A673 (cell line): Measurements from ENCODE around the gene ABCD1. TPM values are rescaled to one million over a fixed set of nuclear protein-coding genes. Genes with fewer than 3 reads are reported as not detected.

Source experiments
- BruUV-seq: library from RNA; stranded (reverse); fragments of 400-500 nt; replicated peaks from 2 replicates; lab custom pipeline; 2021; lab: Mats Ljungman, UMichigan
- CTCF ChIA-PET: fragments of 300-600 bp; sonication (Branson Sonifier 250); formaldehyde crosslinking; loops from one replicate; lab custom pipeline; 2022; ENCODE audit warnings: antibody characterized with exemption; lab: Charles Lee
- POLR2A ChIA-PET: fragments of 300-600 bp; sonication (Branson Sonifier 250); formaldehyde crosslinking; loops from one replicate; lab custom pipeline; 2022; ENCODE audit warnings: antibody characterized with exemption; ENCODE audit not compliant: low non-redundant PET; lab: Charles Lee
- DNase-seq: peaks from one replicate; pipeline ENCODE4 v3.0.0-alpha.2; 2015; ENCODE audit warnings: low spot score
- H3K27ac ChIP-seq: fragments of 200-600 bp; sonication (generic); 2 replicates; pipeline ENCODE4 v1.5.1; 2016; ENCODE audit warnings: mixed run types, low read depth, mild to moderate bottlenecking, mixed read lengths, antibody characterized with exemption, low read length; ENCODE audit not compliant: poor library complexity, severe bottlenecking
- H3K27me3 ChIP-seq: fragments of 200-600 bp; sonication (generic); replicated peaks from 2 replicates; pipeline ENCODE4 v1.6.1; 2017; ENCODE audit warnings: mixed run types, low read depth, mild to moderate bottlenecking, mixed read lengths, antibody characterized with exemption, low read length; ENCODE audit not compliant: insufficient read depth, poor library complexity
- H3K36me3 ChIP-seq: fragments of 200-600 bp; sonication (generic); 2 replicates; pipeline ENCODE4 v1.6.1; 2016; ENCODE audit warnings: mixed run types, mild to moderate bottlenecking, mixed read lengths, antibody characterized with exemption, low read length; ENCODE audit not compliant: insufficient read depth, poor library complexity, severe bottlenecking
- H3K4me1 ChIP-seq: fragments of 200-600 bp; sonication (generic); 2 replicates; pipeline ENCODE4 v1.6.1; 2017; ENCODE audit warnings: mixed run types, mild to moderate bottlenecking, mixed read lengths, antibody characterized with exemption, low read length; ENCODE audit not compliant: insufficient read depth, poor library complexity, severe bottlenecking
- H3K4me3 ChIP-seq: fragments of 200-600 bp; sonication (generic); 2 replicates; pipeline ENCODE4 v1.5.1; 2016; ENCODE audit warnings: low read depth, mixed run types, mild to moderate bottlenecking, mixed read lengths, low read length; ENCODE audit not compliant: poor library complexity, severe bottlenecking
- H3K9me3 ChIP-seq: fragments of 200-600 bp; sonication (generic); 2 replicates; pipeline ENCODE4 v1.6.1; 2016; ENCODE audit warnings: mixed run types, low read depth, mild to moderate bottlenecking, mixed read lengths, antibody characterized with exemption, low read length; ENCODE audit not compliant: poor library complexity, severe bottlenecking
- EZH2 ChIP-seq: fragments of 200-600 bp; sonication (generic); IDR thresholded peaks from 2 replicates; pipeline ENCODE4 v1.6.1; 2017; ENCODE audit warnings: borderline replicate concordance, low read depth, mild to moderate bottlenecking, mixed read lengths, antibody characterized with exemption, low read length; ENCODE audit not compliant: poor library complexity, severe bottlenecking
- intact Hi-C: fragments of 100-400 bp; cut with micrococcal nuclease; formaldehyde crosslinking; loops from one replicate; pipeline ENCODE4 v1.10.0; 2022; ENCODE audit not compliant: unreplicated experiment
- total RNA-seq: library from RNA; stranded (reverse); gene quantifications from 2 replicates; pipeline ENCODE4 v1.2.3, GENCODE V29; 2021
- TF ChIP-seq, protein P1 (sequence below): fragments of 300-800, 200-600 bp; sonication (generic); conservative IDR thresholded peaks from 2 replicates; pipeline ENCODE4 v1.5.1; 2017; ENCODE audit warnings: low read depth, mild to moderate bottlenecking, antibody characterized with exemption, low read length, moderate library complexity, mixed read lengths

Gene ABCD1
- total RNA-seq, 1 experiment from 2014 or later, result 7.8 TPM

DNA sequence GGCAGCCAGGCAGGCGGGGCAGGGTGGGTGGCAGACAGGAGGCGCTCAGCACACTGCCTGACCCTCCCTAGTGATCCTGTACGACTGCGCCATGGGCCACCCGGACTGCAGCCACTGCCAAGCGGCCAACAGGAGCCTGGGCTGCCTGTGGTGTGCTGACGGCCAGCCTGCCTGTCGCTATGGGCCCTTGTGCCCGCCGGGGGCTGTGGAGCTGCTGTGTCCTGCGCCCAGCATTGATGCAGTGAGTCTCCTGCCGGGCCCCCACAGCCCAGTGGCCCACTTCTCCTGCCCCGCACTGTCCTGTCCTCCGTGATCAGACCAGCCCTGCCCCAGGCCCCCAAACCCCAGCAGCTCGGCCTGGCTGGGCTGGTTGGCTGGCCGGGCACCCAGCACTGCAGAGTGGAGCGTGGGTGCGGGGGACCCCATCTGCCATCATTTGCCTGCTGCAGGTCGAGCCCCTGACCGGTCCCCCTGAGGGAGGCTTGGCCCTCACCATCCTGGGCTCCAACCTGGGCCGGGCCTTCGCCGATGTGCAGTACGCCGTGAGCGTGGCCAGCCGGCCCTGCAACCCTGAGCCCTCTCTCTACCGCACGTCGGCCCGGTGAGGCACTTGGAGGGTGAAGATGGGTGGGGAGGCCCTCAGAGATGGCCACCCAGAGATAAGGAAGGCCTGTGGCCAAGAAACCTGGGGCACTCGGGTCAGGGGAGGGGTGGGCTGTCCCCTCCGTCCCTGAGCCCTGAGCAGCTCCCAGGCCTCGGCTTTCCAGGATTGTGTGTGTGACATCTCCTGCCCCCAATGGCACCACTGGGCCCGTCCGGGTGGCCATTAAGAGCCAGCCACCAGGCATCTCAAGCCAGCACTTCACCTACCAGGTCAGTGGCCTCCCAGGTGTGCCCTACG, 47.0 kb downstream of the ABCD1 start:
- POLR2A ChIA-PET, result interaction anchor here (0.6 kb wide), 1 partner anchor 175 kb away, joined by 4 read pairs; no protein-coding TSS in a partner anchor
- intact Hi-C loops, result no loop called here

DNA sequence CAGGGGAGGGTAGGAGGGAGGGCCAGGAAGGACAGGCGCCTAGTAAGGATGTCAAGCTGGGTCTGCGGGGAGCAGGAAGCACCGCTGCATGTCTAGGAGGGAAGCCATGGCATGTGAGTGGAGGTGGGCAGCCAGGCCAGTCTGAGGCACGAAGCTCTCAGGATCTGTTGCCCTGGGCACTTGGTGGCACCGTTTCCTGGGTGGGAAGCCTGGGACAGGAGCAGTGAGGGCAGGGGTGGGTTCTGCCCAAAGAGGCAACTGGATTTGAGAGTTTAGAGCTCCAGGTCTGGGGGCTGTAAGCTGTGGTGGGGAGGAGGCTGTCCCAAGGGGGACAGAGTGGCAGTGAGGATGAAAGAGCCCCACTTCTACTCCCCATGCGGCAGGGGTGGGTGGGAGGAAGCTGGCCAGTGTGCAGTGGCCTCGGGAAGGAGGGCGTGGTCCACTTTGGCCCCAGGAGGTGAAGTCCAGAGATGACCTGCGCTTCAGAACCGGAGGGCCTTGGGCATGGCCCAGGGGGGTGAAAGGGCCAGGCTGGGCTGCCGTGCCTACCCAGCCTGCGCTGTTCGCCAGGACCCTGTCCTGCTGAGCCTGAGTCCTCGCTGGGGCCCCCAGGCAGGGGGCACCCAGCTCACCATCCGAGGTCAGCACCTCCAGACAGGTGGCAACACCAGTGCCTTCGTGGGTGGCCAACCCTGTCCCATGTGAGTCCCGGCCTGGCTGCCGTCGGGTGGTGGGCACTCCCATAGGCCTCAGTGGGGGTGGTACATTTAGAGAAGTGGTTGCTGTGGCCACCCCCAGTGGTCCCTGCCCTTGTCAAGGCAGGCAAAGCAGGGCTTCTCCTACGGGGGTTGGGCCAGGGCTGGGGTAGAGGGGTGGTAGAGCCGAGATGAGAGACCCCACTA, 47.9 kb downstream of the ABCD1 start:
- Histone ChIP-seq H3K27ac (no peak overlapping the region), H3K9me3 (no peaks in the 10 kb centered on the region), H3K4me3 (no peak overlapping the region), H3K27me3 (no peaks in the 10 kb centered on the region), H3K4me1 (no peaks in the 10 kb centered on the region), H3K36me3 (no peaks in the 10 kb centered on the region)
- no peak for TF ChIP-seq EZH2
- TF ChIP-seq, protein P1, sequence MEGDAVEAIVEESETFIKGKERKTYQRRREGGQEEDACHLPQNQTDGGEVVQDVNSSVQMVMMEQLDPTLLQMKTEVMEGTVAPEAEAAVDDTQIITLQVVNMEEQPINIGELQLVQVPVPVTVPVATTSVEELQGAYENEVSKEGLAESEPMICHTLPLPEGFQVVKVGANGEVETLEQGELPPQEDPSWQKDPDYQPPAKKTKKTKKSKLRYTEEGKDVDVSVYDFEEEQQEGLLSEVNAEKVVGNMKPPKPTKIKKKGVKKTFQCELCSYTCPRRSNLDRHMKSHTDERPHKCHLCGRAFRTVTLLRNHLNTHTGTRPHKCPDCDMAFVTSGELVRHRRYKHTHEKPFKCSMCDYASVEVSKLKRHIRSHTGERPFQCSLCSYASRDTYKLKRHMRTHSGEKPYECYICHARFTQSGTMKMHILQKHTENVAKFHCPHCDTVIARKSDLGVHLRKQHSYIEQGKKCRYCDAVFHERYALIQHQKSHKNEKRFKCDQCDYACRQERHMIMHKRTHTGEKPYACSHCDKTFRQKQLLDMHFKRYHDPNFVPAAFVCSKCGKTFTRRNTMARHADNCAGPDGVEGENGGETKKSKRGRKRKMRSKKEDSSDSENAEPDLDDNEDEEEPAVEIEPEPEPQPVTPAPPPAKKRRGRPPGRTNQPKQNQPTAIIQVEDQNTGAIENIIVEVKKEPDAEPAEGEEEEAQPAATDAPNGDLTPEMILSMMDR, result no peak
- no TSS peak for BruUV-seq
- no peak for DNase-seq
- CTCF ChIA-PET, result no interaction called here
- intact Hi-C loops, result no loop called here
- POLR2A ChIA-PET, result interaction anchor here (0.6 kb wide), 1 partner anchor 175 kb away, joined by 4 read pairs; no protein-coding TSS in a partner anchor

More for the DNA sequence above, 47.0 kb downstream of the ABCD1 start:
- no peaks in the 10 kb centered on the region for H3K36me3 ChIP-seq
- no peaks in the 10 kb centered on the region for H3K27me3 ChIP-seq
- TF ChIP-seq EZH2, result no peak
- TF ChIP-seq, protein P1, result no peak
- H3K9me3 ChIP-seq, result no peaks in the 10 kb centered on the region
- CTCF ChIA-PET, result no interaction called here
- BruUV-seq, result no TSS peak
- no peak overlapping the region for H3K4me3 ChIP-seq
- H3K4me1 ChIP-seq, result no peaks in the 10 kb centered on the region
- DNase-seq, result no peak
- H3K27ac ChIP-seq, result no peak overlapping the region

DNA sequence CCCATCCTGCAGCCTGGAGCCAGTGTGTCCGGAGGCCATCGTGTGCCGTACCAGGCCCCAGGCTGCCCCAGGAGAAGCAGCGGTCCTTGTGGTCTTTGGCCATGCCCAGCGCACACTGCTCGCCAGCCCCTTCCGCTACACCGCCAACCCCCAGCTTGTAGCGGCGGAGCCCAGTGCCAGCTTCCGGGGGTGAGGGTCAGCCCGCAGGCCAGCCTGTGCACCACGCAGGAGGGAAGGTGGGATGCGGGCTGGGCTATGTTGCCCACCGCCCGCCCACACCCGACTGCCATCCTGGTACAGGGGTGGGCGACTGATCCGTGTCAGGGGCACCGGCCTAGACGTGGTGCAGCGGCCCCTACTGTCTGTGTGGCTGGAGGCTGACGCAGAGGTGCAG, 48.6 kb downstream of the ABCD1 start:
- Histone ChIP-seq H3K4me1 (no peaks in the 10 kb centered on the region), H3K4me3 (no peak overlapping the region), H3K36me3 (no peaks in the 10 kb centered on the region), H3K27me3 (no peaks in the 10 kb centered on the region), H3K9me3 (no peaks in the 10 kb centered on the region), H3K27ac (no peak overlapping the region)
- intact Hi-C loops, result no loop called here
- CTCF ChIA-PET, result no interaction called here
- BruUV-seq, result no TSS peak
- TF ChIP-seq EZH2, result no peak
- TF ChIP-seq, protein P1, result no peak
- POLR2A ChIA-PET, result no interaction called here
- DNase-seq, result no peak
